ENCODE measurements around the gene HOXB7. TPM values are rescaled to one million over a fixed set of nuclear protein-coding genes. Genes with fewer than 3 reads are reported as not detected.

Gene HOXB7
- total RNA-seq, 1 experiment from 2014 or later, result not detected

DNA sequence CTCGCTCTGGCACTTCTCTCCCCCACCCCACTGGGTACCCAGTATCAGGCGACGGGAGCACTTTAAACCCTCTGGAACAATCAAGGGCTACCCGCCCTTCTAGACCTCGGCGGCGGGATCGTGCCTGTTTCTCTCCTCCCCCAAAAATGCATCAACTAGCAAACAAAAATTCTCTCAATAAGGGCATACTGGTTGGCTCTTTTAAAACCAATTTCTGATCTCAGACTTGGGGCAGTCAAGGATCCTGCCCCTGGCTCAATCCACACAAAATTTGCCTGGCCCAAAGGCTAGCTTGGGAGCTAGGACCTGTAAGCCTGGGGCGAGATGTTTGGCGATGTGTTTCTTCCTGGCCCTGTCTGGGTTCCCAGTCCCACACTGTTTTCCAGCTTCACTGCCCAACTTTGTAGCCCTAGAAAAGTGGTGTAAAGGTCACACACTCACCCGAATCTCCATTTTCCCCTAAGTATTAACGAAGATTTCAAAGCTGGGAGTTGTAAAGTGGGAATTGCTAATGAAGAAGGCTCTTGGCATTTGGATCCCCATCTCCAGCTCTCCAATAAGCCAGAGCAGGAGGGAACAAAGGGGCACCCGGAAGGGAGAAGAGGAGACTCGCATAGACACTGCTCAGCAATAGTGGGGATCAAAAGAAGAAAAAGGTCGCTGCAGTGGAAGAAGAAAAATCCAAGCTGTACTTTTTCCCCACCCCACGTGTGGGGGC is 51.5 kb downstream of the HOXB7 start:
- no peaks in the 10 kb centered on the region for H3K36me3 Mint-ChIP-seq
- no peak overlapping the region for H3K27ac Mint-ChIP-seq
- peaks cover 35% of the 10 kb centered on the region for H3K4me1 Mint-ChIP-seq
- ATAC-seq (no peak), DNase-seq (ENCODE audit: low spot score) (no peak)
- POLR2A ChIA-PET, result no interaction called here
- H3K27me3 Mint-ChIP-seq (ENCODE audit: low read depth), result peaks cover 98% of the 10 kb centered on the region; the same call in 1 of the 2 replicates
- CTCF ChIA-PET, result interaction anchor here (0.8 to 1.9 kb wide), 4 partner anchors 9 to 534 kb away, joined by 3 to 7 read pairs (median 4); no protein-coding TSS in a partner anchor
- no peaks in the 10 kb centered on the region for H3K9me3 Mint-ChIP-seq
- no peak overlapping the region for H3K4me3 Mint-ChIP-seq
- TF ChIP-seq, protein P1, sequence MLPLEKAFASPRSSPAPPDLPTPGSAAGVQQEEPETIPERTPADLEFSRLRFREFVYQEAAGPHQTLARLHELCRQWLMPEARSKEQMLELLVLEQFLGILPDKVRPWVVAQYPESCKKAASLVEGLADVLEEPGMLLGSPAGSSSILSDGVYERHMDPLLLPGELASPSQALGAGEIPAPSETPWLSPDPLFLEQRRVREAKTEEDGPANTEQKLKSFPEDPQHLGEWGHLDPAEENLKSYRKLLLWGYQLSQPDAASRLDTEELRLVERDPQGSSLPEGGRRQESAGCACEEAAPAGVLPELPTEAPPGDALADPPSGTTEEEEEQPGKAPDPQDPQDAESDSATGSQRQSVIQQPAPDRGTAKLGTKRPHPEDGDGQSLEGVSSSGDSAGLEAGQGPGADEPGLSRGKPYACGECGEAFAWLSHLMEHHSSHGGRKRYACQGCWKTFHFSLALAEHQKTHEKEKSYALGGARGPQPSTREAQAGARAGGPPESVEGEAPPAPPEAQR (CRISPR knock-in tag; IDR thresholded peaks at IDR 0.05), result no peak
- TF ChIP-seq NFYB (CRISPR knock-in tag; conservative IDR thresholded peaks at IDR 0.05; ENCODE audit: low read depth) (no peak), MXD4 (CRISPR knock-in tag; IDR thresholded peaks at IDR 0.05; ENCODE audit: borderline replicate concordance) (no peak), MYBL2 (CRISPR knock-in tag; IDR thresholded peaks at IDR 0.05) (no peak), ESRRA (CRISPR knock-in tag; IDR thresholded peaks at IDR 0.05; ENCODE audit: borderline replicate concordance) (no peak), ZNF396 (CRISPR knock-in tag; IDR thresholded peaks at IDR 0.05; ENCODE audit: borderline replicate concordance) (no peak), ZNF423 (CRISPR knock-in tag; IDR thresholded peaks at IDR 0.05) (no peak), IRF2 (CRISPR knock-in tag; IDR thresholded peaks at IDR 0.05; ENCODE audit: borderline replicate concordance, low read depth) (no peak), GTF2I (CRISPR knock-in tag; conservative IDR thresholded peaks at IDR 0.05) (no peak)

DNA sequence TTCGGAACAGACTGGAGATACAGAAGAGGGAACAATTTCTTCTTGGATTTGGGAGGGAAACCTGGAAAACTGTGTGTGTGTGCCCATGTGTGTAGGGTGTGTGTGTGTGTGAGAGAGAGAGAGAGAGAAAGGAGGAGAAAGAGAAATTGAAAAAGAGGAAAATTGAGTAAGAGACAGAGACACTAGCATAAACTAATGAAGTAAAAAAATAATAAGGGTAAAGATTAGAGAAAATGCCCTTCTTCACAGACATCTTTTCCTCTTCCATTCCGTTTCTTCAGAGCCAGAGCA is 52.0 kb downstream of the HOXB7 start:
- no peak for DNase-seq (ENCODE audit: low spot score)
- no peak overlapping the region for H3K4me3 Mint-ChIP-seq
- no peaks in the 10 kb centered on the region for H3K9me3 Mint-ChIP-seq
- H3K36me3 Mint-ChIP-seq, result no peaks in the 10 kb centered on the region
- no peak overlapping the region for H3K27ac Mint-ChIP-seq
- POLR2A ChIA-PET, result no interaction called here
- ATAC-seq, result no peak
- H3K27me3 Mint-ChIP-seq (ENCODE audit: low read depth), result peaks cover 100% of the 10 kb centered on the region; the same call in 1 of the 2 replicates
- peaks cover 35% of the 10 kb centered on the region for H3K4me1 Mint-ChIP-seq
- CTCF ChIA-PET, result interaction anchor here (0.8 to 1.9 kb wide), 2 partner anchors 57 to 78 kb away, joined by 3 to 7 read pairs; no protein-coding TSS in a partner anchor
- TF ChIP-seq, protein P2, sequence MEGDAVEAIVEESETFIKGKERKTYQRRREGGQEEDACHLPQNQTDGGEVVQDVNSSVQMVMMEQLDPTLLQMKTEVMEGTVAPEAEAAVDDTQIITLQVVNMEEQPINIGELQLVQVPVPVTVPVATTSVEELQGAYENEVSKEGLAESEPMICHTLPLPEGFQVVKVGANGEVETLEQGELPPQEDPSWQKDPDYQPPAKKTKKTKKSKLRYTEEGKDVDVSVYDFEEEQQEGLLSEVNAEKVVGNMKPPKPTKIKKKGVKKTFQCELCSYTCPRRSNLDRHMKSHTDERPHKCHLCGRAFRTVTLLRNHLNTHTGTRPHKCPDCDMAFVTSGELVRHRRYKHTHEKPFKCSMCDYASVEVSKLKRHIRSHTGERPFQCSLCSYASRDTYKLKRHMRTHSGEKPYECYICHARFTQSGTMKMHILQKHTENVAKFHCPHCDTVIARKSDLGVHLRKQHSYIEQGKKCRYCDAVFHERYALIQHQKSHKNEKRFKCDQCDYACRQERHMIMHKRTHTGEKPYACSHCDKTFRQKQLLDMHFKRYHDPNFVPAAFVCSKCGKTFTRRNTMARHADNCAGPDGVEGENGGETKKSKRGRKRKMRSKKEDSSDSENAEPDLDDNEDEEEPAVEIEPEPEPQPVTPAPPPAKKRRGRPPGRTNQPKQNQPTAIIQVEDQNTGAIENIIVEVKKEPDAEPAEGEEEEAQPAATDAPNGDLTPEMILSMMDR (IDR thresholded peaks at IDR 0.05), result no peak
- no peak for TF ChIP-seq NR2C2 (CRISPR knock-in tag; IDR thresholded peaks at IDR 0.05)
- TF ChIP-seq, protein P3, sequence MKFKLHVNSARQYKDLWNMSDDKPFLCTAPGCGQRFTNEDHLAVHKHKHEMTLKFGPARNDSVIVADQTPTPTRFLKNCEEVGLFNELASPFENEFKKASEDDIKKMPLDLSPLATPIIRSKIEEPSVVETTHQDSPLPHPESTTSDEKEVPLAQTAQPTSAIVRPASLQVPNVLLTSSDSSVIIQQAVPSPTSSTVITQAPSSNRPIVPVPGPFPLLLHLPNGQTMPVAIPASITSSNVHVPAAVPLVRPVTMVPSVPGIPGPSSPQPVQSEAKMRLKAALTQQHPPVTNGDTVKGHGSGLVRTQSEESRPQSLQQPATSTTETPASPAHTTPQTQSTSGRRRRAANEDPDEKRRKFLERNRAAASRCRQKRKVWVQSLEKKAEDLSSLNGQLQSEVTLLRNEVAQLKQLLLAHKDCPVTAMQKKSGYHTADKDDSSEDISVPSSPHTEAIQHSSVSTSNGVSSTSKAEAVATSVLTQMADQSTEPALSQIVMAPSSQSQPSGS (CRISPR knock-in tag; IDR thresholded peaks at IDR 0.05; ENCODE audit: borderline replicate concordance, low read depth), result no peak
- TF ChIP-seq, protein P4, sequence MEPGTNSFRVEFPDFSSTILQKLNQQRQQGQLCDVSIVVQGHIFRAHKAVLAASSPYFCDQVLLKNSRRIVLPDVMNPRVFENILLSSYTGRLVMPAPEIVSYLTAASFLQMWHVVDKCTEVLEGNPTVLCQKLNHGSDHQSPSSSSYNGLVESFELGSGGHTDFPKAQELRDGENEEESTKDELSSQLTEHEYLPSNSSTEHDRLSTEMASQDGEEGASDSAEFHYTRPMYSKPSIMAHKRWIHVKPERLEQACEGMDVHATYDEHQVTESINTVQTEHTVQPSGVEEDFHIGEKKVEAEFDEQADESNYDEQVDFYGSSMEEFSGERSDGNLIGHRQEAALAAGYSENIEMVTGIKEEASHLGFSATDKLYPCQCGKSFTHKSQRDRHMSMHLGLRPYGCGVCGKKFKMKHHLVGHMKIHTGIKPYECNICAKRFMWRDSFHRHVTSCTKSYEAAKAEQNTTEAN (CRISPR knock-in tag; IDR thresholded peaks at IDR 0.05), result no peak
- no peak for TF ChIP-seq TCF7 (CRISPR knock-in tag; IDR thresholded peaks at IDR 0.05; ENCODE audit: low read depth)
- TF ChIP-seq, protein P5, sequence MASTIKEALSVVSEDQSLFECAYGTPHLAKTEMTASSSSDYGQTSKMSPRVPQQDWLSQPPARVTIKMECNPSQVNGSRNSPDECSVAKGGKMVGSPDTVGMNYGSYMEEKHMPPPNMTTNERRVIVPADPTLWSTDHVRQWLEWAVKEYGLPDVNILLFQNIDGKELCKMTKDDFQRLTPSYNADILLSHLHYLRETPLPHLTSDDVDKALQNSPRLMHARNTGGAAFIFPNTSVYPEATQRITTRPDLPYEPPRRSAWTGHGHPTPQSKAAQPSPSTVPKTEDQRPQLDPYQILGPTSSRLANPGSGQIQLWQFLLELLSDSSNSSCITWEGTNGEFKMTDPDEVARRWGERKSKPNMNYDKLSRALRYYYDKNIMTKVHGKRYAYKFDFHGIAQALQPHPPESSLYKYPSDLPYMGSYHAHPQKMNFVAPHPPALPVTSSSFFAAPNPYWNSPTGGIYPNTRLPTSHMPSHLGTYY (CRISPR knock-in tag; IDR thresholded peaks at IDR 0.05), result no peak
- no peak for TF ChIP-seq MYBL2 (CRISPR knock-in tag; IDR thresholded peaks at IDR 0.05)
- TF ChIP-seq JUN (CRISPR knock-in tag; IDR thresholded peaks at IDR 0.05), result no peak
- TF ChIP-seq ESRRA (CRISPR knock-in tag; IDR thresholded peaks at IDR 0.05; ENCODE audit: borderline replicate concordance), result no peak
- TF ChIP-seq FOXJ3 (CRISPR knock-in tag; IDR thresholded peaks at IDR 0.05; ENCODE audit: borderline replicate concordance), result no peak
- TF ChIP-seq, protein P6, sequence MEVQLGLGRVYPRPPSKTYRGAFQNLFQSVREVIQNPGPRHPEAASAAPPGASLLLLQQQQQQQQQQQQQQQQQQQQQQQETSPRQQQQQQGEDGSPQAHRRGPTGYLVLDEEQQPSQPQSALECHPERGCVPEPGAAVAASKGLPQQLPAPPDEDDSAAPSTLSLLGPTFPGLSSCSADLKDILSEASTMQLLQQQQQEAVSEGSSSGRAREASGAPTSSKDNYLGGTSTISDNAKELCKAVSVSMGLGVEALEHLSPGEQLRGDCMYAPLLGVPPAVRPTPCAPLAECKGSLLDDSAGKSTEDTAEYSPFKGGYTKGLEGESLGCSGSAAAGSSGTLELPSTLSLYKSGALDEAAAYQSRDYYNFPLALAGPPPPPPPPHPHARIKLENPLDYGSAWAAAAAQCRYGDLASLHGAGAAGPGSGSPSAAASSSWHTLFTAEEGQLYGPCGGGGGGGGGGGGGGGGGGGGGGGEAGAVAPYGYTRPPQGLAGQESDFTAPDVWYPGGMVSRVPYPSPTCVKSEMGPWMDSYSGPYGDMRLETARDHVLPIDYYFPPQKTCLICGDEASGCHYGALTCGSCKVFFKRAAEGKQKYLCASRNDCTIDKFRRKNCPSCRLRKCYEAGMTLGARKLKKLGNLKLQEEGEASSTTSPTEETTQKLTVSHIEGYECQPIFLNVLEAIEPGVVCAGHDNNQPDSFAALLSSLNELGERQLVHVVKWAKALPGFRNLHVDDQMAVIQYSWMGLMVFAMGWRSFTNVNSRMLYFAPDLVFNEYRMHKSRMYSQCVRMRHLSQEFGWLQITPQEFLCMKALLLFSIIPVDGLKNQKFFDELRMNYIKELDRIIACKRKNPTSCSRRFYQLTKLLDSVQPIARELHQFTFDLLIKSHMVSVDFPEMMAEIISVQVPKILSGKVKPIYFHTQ (CRISPR knock-in tag; IDR thresholded peaks at IDR 0.05), result no peak
- TF ChIP-seq, protein P7, sequence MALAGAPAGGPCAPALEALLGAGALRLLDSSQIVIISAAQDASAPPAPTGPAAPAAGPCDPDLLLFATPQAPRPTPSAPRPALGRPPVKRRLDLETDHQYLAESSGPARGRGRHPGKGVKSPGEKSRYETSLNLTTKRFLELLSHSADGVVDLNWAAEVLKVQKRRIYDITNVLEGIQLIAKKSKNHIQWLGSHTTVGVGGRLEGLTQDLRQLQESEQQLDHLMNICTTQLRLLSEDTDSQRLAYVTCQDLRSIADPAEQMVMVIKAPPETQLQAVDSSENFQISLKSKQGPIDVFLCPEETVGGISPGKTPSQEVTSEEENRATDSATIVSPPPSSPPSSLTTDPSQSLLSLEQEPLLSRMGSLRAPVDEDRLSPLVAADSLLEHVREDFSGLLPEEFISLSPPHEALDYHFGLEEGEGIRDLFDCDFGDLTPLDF (CRISPR knock-in tag; IDR thresholded peaks at IDR 0.05), result no peak
- no peak for TF ChIP-seq CBFB (CRISPR knock-in tag; IDR thresholded peaks at IDR 0.05; ENCODE audit: low read depth)
- TF ChIP-seq, protein P8, sequence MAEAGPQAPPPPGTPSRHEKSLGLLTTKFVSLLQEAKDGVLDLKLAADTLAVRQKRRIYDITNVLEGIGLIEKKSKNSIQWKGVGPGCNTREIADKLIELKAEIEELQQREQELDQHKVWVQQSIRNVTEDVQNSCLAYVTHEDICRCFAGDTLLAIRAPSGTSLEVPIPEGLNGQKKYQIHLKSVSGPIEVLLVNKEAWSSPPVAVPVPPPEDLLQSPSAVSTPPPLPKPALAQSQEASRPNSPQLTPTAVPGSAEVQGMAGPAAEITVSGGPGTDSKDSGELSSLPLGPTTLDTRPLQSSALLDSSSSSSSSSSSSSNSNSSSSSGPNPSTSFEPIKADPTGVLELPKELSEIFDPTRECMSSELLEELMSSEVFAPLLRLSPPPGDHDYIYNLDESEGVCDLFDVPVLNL (CRISPR knock-in tag; IDR thresholded peaks at IDR 0.05; ENCODE audit: borderline replicate concordance, low read depth), result no peak
- TF ChIP-seq ZNF423 (CRISPR knock-in tag; IDR thresholded peaks at IDR 0.05), result no peak
- TF ChIP-seq TEAD4 (CRISPR knock-in tag; IDR thresholded peaks at IDR 0.05), result no peak
